Measurements from ENCODE around the gene OSBPL2.

- TF ChIP-seq EZH2 (IDR thresholded peaks at IDR 0.05; ENCODE audit: insufficient read depth, poor library complexity, severe bottlenecking), result no peak
- TF ChIP-seq EZH2phosphoT487 (IDR thresholded peaks at IDR 0.05; ENCODE audit: insufficient read depth, low read depth), result no peak
These were observed 72.8 kb downstream of the OSBPL2 start for GRCh38 chr20:62311150-62311549.
